ENCODE data around the gene EIF2B5. TPM values are rescaled to one million over a fixed set of nuclear protein-coding genes. Genes with fewer than 3 reads are reported as not detected.

The EIF2B5 gene
- 21.8 and 30.5 TPM in 2 replicates for total RNA-seq

GRCh38 chr3:184135149-184135910, at the start of gene EIF2B5:
Gene EIF2B5 (plus strand): TSS chr3:184135358. CDS start chr3:184135386, 28 bp downstream.

GRCh38 chr3:184096811-184097383, 38.3 kb upstream of the EIF2B5 start, which contains the start of gene HTR3E:
Gene HTR3E (plus strand): TSS chr3:184097064. CDS start chr3:184097530, 466 bp downstream.

GRCh38 chr3:184154885-184155643, 19.9 kb downstream of the EIF2B5 start, which contains the start of gene DVL3:
Gene DVL3 (plus strand): TSS chr3:184155377. CDS start chr3:184155636, 259 bp downstream.

GRCh38 chr3:184174646-184175492, 39.7 kb downstream of the EIF2B5 start, which contains the start of gene AP2M1:
Gene AP2M1 (plus strand): TSS chr3:184174855. CDS start chr3:184176994, 2,139 bp downstream.

GRCh38 chr3:184186184-184186901, 51.2 kb downstream of the EIF2B5 start, which contains the start of gene ABCF3:
Gene ABCF3 (plus strand): TSS chr3:184186199. CDS start chr3:184186208, 9 bp downstream.

Other genes starting within 250 kb of the EIF2B5 start
- 7.0 and 12.7 TPM in 2 replicates for gene ABCC5, start 117.5 kb upstream of the EIF2B5 start, total RNA-seq
- not detected in 2 replicates for gene HTR3D, start 103.6 kb upstream of the EIF2B5 start, total RNA-seq
- gene HTR3C, start 82.3 kb upstream of the EIF2B5 start, total RNA-seq = not detected in 2 replicates
- not detected in 2 replicates for gene HTR3E, start 38.3 kb upstream of the EIF2B5 start, total RNA-seq
- gene DVL3, start 20.0 kb downstream of the EIF2B5 start, total RNA-seq = 42.0 and 79.0 TPM in 2 replicates
- gene AP2M1, start 39.5 kb downstream of the EIF2B5 start, total RNA-seq = 383 and 406 TPM in 2 replicates
- gene ABCF3, start 50.8 kb downstream of the EIF2B5 start, total RNA-seq = 40.4 and 79.1 TPM in 2 replicates
- gene VWA5B2, start 94.2 kb downstream of the EIF2B5 start, total RNA-seq = 0.13 TPM in 1 of 2 replicates, not detected in the other
- gene ALG3, start 113.6 kb downstream of the EIF2B5 start, total RNA-seq = 64.1 and 67.6 TPM in 2 replicates
- 6.2 and 7.2 TPM in 2 replicates for gene EEF1AKMT4, start 114.3 kb downstream of the EIF2B5 start, total RNA-seq
- gene CAMK2N2, start 126.2 kb downstream of the EIF2B5 start, total RNA-seq = 0.16 and 0.38 TPM in 2 replicates
- gene ECE2, start 140.7 kb downstream of the EIF2B5 start, total RNA-seq = not detected in 2 replicates
- 278 and 988 TPM in 2 replicates for gene PSMD2, start 163.9 kb downstream of the EIF2B5 start, total RNA-seq
- gene EIF4G1, start 179.2 kb downstream of the EIF2B5 start, total RNA-seq = 314 and 479 TPM in 2 replicates
- gene FAM131A, start 202.2 kb downstream of the EIF2B5 start, total RNA-seq = 15.6 and 19.6 TPM in 2 replicates
- 3.9 and 4.1 TPM in 2 replicates for gene CLCN2, start 226.2 kb downstream of the EIF2B5 start, total RNA-seq
- gene POLR2H, start 226.4 kb downstream of the EIF2B5 start, total RNA-seq = 50.3 and 105 TPM in 2 replicates
- not detected in 2 replicates for gene THPO, start 242.8 kb downstream of the EIF2B5 start, total RNA-seq
- under 0.01 and 0.13 TPM in 2 replicates for gene CHRD, start 244.7 kb downstream of the EIF2B5 start, total RNA-seq

All from mesangial cell (primary cell).